HL-60 (cell line): Measurements from ENCODE around the gene LCK.

Experiments
- DNase-seq, 2 experiments: peaks; one replicate each; pipeline ENCODE4 v3.0.0-alpha.2; 2010 to 2020; ENCODE audit warnings: low read depth in 1 of 2, low spot score in 1 of 2
- H3K27ac ChIP-seq: fragments of 250-450 bp; sonication (Bioruptor Pico); replicated peaks from 2 replicates; pipeline ENCODE4 v1.5.1; 2020; ENCODE audit warnings: mild to moderate bottlenecking, moderate library complexity
- H3K27me3 ChIP-seq: fragments of 250-450 bp; sonication (Bioruptor Pico); 2 replicates; pipeline ENCODE4 v1.5.1; 2021; ENCODE audit warnings: mild to moderate bottlenecking, moderate library complexity; ENCODE audit not compliant: insufficient read depth, poor library complexity, severe bottlenecking
- H3K4me3 ChIP-seq: replicated peaks from 2 replicates; pipeline ENCODE4 v1.5.1; 2011; ENCODE audit warnings: mild to moderate bottlenecking, control low read depth, low read length; ENCODE audit not compliant: insufficient read depth
- CTCF ChIP-seq: IDR thresholded peaks from one replicate; pipeline ENCODE4 v1.5.1; 2011; ENCODE audit warnings: low read length, control low read depth, inconsistent platforms; ENCODE audit not compliant: insufficient read depth
- GABPA ChIP-seq: IDR thresholded peaks from 2 replicates; pipeline ENCODE4 v1.6.1; 2012; ENCODE audit warnings: low read depth
- POLR2AphosphoS5 ChIP-seq: IDR thresholded peaks from 2 replicates; pipeline ENCODE4 v1.6.1; 2012; ENCODE audit warnings: low read depth
- SPI1 ChIP-seq: IDR thresholded peaks from 2 replicates; pipeline ENCODE4 v1.6.1; 2012; ENCODE audit warnings: low read depth, mild to moderate bottlenecking, borderline replicate concordance
- TF ChIP-seq, protein P1 (sequence below): IDR thresholded peaks from 2 replicates; pipeline ENCODE4 v1.6.1; 2012; ENCODE audit warnings: low read depth; ENCODE audit not compliant: insufficient replicate concordance

LCK gene

GRCh38 chr1:32299327-32299726, 48.3 kb downstream of the LCK start:
- DNase-seq = no peak
- Histone ChIP-seq H3K4me3 (no peak overlapping the region), H3K27ac (no peak overlapping the region), H3K27me3 (no peaks in the 10 kb centered on the region)
- TF ChIP-seq SPI1 = no peak
- TF ChIP-seq, protein P1, sequence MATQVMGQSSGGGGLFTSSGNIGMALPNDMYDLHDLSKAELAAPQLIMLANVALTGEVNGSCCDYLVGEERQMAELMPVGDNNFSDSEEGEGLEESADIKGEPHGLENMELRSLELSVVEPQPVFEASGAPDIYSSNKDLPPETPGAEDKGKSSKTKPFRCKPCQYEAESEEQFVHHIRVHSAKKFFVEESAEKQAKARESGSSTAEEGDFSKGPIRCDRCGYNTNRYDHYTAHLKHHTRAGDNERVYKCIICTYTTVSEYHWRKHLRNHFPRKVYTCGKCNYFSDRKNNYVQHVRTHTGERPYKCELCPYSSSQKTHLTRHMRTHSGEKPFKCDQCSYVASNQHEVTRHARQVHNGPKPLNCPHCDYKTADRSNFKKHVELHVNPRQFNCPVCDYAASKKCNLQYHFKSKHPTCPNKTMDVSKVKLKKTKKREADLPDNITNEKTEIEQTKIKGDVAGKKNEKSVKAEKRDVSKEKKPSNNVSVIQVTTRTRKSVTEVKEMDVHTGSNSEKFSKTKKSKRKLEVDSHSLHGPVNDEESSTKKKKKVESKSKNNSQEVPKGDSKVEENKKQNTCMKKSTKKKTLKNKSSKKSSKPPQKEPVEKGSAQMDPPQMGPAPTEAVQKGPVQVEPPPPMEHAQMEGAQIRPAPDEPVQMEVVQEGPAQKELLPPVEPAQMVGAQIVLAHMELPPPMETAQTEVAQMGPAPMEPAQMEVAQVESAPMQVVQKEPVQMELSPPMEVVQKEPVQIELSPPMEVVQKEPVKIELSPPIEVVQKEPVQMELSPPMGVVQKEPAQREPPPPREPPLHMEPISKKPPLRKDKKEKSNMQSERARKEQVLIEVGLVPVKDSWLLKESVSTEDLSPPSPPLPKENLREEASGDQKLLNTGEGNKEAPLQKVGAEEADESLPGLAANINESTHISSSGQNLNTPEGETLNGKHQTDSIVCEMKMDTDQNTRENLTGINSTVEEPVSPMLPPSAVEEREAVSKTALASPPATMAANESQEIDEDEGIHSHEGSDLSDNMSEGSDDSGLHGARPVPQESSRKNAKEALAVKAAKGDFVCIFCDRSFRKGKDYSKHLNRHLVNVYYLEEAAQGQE = no peak
- no peak for TF ChIP-seq POLR2AphosphoS5
- no peak for TF ChIP-seq CTCF
- no peak for TF ChIP-seq GABPA

DNA sequence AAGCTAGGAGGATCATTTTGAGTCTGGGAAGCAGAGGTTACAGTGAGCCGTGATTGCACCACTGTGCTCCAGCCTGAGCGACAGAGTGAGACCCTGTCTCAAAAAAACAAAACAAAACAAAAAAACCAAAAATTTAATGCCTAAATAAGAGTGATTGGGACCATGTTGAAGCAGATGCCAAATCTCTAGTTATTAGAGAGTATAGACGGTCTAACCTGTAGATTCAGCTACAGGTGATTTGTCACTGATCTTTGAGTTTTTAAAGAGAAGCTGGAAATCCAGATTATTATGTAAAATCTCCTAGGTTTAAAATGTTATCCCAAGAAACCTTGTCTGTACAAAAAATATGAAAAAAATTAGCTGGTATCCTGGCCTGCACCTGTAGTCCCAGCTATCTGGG, 52.3 kb downstream of the LCK start:
- Histone ChIP-seq H3K4me3 (no peak overlapping the region), H3K27me3 (no peaks in the 10 kb centered on the region), H3K27ac (no peak overlapping the region)
- DNase-seq = no peak
- TF ChIP-seq GABPA (no peak), POLR2AphosphoS5 (no peak), SPI1 (no peak), CTCF (no peak)
- TF ChIP-seq, protein P1 = no peak

GRCh38 chr1:32303997-32304622, 53.0 kb downstream of the LCK start:
- no peaks in the 10 kb centered on the region for H3K27me3 ChIP-seq
- H3K4me3 ChIP-seq = no peak overlapping the region
- TF ChIP-seq SPI1 (no peak), GABPA (no peak), CTCF (no peak), POLR2AphosphoS5 (no peak)
- TF ChIP-seq, protein P1 = no peak
- DNase-seq = no peak
- no peak overlapping the region for H3K27ac ChIP-seq
